A673 (cell line): ENCODE data around the gene SLC41A3. TPM values are rescaled to one million over a fixed set of nuclear protein-coding genes. Genes with fewer than 3 reads are reported as not detected.

Experiments used
- BruUV-seq: library from RNA; stranded (reverse); fragments of 400-500 nt; replicated peaks from 2 replicates; lab custom pipeline; 2021; lab: Mats Ljungman, UMichigan
- CTCF ChIA-PET: fragments of 300-600 bp; sonication (Branson Sonifier 250); formaldehyde crosslinking; loops from one replicate; lab custom pipeline; 2022; ENCODE audit warnings: antibody characterized with exemption; lab: Charles Lee
- POLR2A ChIA-PET: fragments of 300-600 bp; sonication (Branson Sonifier 250); formaldehyde crosslinking; loops from one replicate; lab custom pipeline; 2022; ENCODE audit warnings: antibody characterized with exemption; ENCODE audit not compliant: low non-redundant PET; lab: Charles Lee
- DNase-seq: peaks from one replicate; pipeline ENCODE4 v3.0.0-alpha.2; 2015; ENCODE audit warnings: low spot score
- H3K27ac ChIP-seq: fragments of 200-600 bp; sonication (generic); 2 replicates; pipeline ENCODE4 v1.5.1; 2016; ENCODE audit warnings: mixed run types, low read depth, mild to moderate bottlenecking, mixed read lengths, antibody characterized with exemption, low read length; ENCODE audit not compliant: poor library complexity, severe bottlenecking
- H3K27me3 ChIP-seq: fragments of 200-600 bp; sonication (generic); replicated peaks from 2 replicates; pipeline ENCODE4 v1.6.1; 2017; ENCODE audit warnings: mixed run types, low read depth, mild to moderate bottlenecking, mixed read lengths, antibody characterized with exemption, low read length; ENCODE audit not compliant: insufficient read depth, poor library complexity
- H3K36me3 ChIP-seq: fragments of 200-600 bp; sonication (generic); 2 replicates; pipeline ENCODE4 v1.6.1; 2016; ENCODE audit warnings: mixed run types, mild to moderate bottlenecking, mixed read lengths, antibody characterized with exemption, low read length; ENCODE audit not compliant: insufficient read depth, poor library complexity, severe bottlenecking
- H3K4me1 ChIP-seq: fragments of 200-600 bp; sonication (generic); 2 replicates; pipeline ENCODE4 v1.6.1; 2017; ENCODE audit warnings: mixed run types, mild to moderate bottlenecking, mixed read lengths, antibody characterized with exemption, low read length; ENCODE audit not compliant: insufficient read depth, poor library complexity, severe bottlenecking
- H3K4me3 ChIP-seq: fragments of 200-600 bp; sonication (generic); 2 replicates; pipeline ENCODE4 v1.5.1; 2016; ENCODE audit warnings: low read depth, mixed run types, mild to moderate bottlenecking, mixed read lengths, low read length; ENCODE audit not compliant: poor library complexity, severe bottlenecking
- H3K9me3 ChIP-seq: fragments of 200-600 bp; sonication (generic); 2 replicates; pipeline ENCODE4 v1.6.1; 2016; ENCODE audit warnings: mixed run types, low read depth, mild to moderate bottlenecking, mixed read lengths, antibody characterized with exemption, low read length; ENCODE audit not compliant: poor library complexity, severe bottlenecking
- CTCF ChIP-seq: fragments of 300-800, 200-600 bp; sonication (generic); conservative IDR thresholded peaks from 2 replicates; pipeline ENCODE4 v1.5.1; 2017; ENCODE audit warnings: low read depth, mild to moderate bottlenecking, antibody characterized with exemption, low read length, moderate library complexity, mixed read lengths
- EZH2 ChIP-seq: fragments of 200-600 bp; sonication (generic); IDR thresholded peaks from 2 replicates; pipeline ENCODE4 v1.6.1; 2017; ENCODE audit warnings: borderline replicate concordance, low read depth, mild to moderate bottlenecking, mixed read lengths, antibody characterized with exemption, low read length; ENCODE audit not compliant: poor library complexity, severe bottlenecking
- intact Hi-C: fragments of 100-400 bp; cut with micrococcal nuclease; formaldehyde crosslinking; loops from one replicate; pipeline ENCODE4 v1.10.0; 2022; ENCODE audit not compliant: unreplicated experiment
- total RNA-seq: library from RNA; stranded (reverse); gene quantifications from 2 replicates; pipeline ENCODE4 v1.2.3, GENCODE V29; 2021

SLC41A3 gene
- total RNA-seq, 1 experiment from 2014 or later: 56.5 TPM

DNA sequence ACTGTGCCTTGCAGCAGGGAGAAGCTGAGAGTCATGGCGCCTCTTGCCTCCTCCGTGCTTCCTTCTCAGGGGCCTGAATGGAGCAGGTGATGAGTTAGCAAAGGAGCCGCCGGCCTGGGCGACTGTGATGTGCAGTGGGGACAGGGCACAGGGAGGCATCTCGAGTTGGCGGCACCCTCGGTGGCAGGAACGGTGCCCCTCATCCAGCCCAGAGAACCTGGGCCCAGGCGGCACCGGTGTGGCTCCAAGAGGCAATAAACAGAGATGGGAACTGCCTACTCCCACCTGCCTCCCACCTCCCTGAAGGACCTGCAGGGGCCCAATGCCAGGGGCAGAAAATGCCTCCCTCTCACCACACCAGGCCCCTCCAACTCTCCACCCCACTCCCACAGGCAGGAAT is 6.2 kb downstream of the SLC41A3 start:
- Histone ChIP-seq H3K4me1 (peaks cover 5% of the 10 kb centered on the region), H3K4me3 (no peak overlapping the region), H3K27ac (no peak overlapping the region), H3K36me3 (no peaks in the 10 kb centered on the region), H3K27me3 (no peaks in the 10 kb centered on the region), H3K9me3 (no peaks in the 10 kb centered on the region)
- ChIA-PET CTCF (no interaction called here), POLR2A (no interaction called here)
- no peak for DNase-seq
- TF ChIP-seq CTCF (no peak), EZH2 (no peak)
- intact Hi-C loops: no loop called here
- BruUV-seq: no TSS peak

DNA sequence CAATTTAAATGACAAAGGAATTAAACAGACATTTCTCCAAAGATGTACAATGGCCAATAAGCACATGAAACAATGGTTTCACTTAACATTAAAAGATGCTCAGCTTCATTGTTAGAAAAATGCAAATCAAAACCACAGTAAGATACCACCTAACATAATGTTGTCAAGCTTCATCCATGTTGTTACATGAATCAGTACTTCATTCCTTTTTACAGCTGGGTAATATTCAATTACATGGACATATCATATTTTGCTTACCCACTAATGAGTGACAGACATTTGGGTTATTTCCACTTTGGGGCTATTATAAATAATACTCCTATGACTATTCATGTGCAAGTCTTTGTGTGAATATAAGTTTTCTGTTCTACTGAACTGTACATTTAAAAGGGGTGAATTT is 7.8 kb downstream of the SLC41A3 start:
- Histone ChIP-seq H3K9me3 (no peaks in the 10 kb centered on the region), H3K27ac (no peak overlapping the region), H3K36me3 (no peaks in the 10 kb centered on the region), H3K4me3 (no peak overlapping the region), H3K27me3 (no peaks in the 10 kb centered on the region), H3K4me1 (no peaks in the 10 kb centered on the region)
- ChIA-PET POLR2A (no interaction called here), CTCF (no interaction called here)
- intact Hi-C loops: no loop called here
- TF ChIP-seq CTCF: no peak
- no peak for TF ChIP-seq EZH2
- BruUV-seq: no TSS peak
- DNase-seq: no peak

DNA sequence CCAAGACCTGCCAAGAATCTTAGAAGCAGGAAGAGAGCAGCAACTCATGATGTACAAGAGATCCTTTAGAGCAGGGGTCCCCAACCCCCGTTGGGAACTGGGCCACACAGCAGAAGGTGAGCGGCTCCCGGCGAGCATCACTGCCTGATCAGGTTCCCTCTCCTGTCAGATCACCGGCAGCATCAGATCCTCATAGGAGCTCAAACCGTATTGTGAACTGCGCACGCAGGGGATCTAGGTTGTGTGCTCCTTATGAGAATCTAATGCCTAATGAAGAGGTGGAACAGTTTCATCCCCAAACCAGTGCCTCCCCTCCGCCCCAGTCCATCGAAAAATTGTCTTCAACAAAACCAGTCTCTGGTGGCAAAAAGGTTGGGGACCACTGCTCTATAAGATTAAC is 13.8 kb downstream of the SLC41A3 start:
- intact Hi-C loops: no loop called here
- no peaks in the 10 kb centered on the region for H3K4me1 ChIP-seq
- no peak for DNase-seq
- ChIA-PET POLR2A (no interaction called here), CTCF (no interaction called here)
- no peak overlapping the region for H3K4me3 ChIP-seq
- H3K27ac ChIP-seq: no peak overlapping the region
- TF ChIP-seq EZH2 (no peak), CTCF (no peak)
- BruUV-seq: no TSS peak
- H3K36me3 ChIP-seq: no peaks in the 10 kb centered on the region
- no peaks in the 10 kb centered on the region for H3K27me3 ChIP-seq
- H3K9me3 ChIP-seq: no peaks in the 10 kb centered on the region
